WTC11 (cell line): Measurements from ENCODE around the gene EXOC6. TPM values are rescaled to one million over a fixed set of nuclear protein-coding genes. Genes with fewer than 3 reads are reported as not detected.

ENCODE experiments used
- ATAC-seq: fragments of 200-7000 bp; cut with Tn5 transposase; 2 replicates; pipeline ENCODE4 v1.10.0; 2021; ENCODE audit warnings: mild to moderate bottlenecking, moderate library complexity
- CTCF ChIA-PET: fragments of 300-600 bp; sonication (Branson Sonifier 250); formaldehyde crosslinking; loops from one replicate; lab custom pipeline; 2021; ENCODE audit warnings: antibody characterized with exemption; lab: Charles Lee
- POLR2A ChIA-PET: fragments of 350-600 bp; sonication (Branson Sonifier 250); formaldehyde crosslinking; loops from one replicate; lab custom pipeline; 2021; ENCODE audit warnings: antibody characterized with exemption; lab: Charles Lee
- DNase-seq: peaks from one replicate; pipeline ENCODE4 v3.0.0; 2021; ENCODE audit warnings: low spot score
- H3K27ac Mint-ChIP-seq: 2 replicates; pipeline ENCODE4 v1.8.0; 2021; ENCODE audit warnings: mixed read lengths
- H3K27me3 Mint-ChIP-seq: 2 replicates; pipeline ENCODE4 v1.8.0; 2021; ENCODE audit warnings: low read depth, mild to moderate bottlenecking, moderate library complexity, mixed read lengths
- H3K36me3 Mint-ChIP-seq: 2 replicates; pipeline ENCODE4 v1.8.0; 2021; ENCODE audit warnings: mixed read lengths
- H3K4me1 Mint-ChIP-seq: 2 replicates; pipeline ENCODE4 v1.8.0; 2022; ENCODE audit warnings: mixed read lengths
- H3K4me3 Mint-ChIP-seq: 2 replicates; pipeline ENCODE4 v1.8.0; 2021; ENCODE audit warnings: mild to moderate bottlenecking, moderate library complexity, mixed read lengths
- H3K9me3 Mint-ChIP-seq: 2 replicates; pipeline ENCODE4 v1.8.0; 2021; ENCODE audit warnings: mixed read lengths
- AFF4 ChIP-seq: sonication (generic); formaldehyde crosslinking; IDR thresholded peaks from 2 replicates; pipeline ENCODE4 v1.8.1; 2023; ENCODE audit warnings: mild to moderate bottlenecking, missing genetic modification reagents, borderline replicate concordance
- ARID4B ChIP-seq: sonication (generic); formaldehyde crosslinking; IDR thresholded peaks from 2 replicates; pipeline ENCODE4 v1.8.0; 2023; ENCODE audit warnings: missing genetic modification reagents, mild to moderate bottlenecking, borderline replicate concordance
- ATF1 ChIP-seq: sonication (generic); formaldehyde crosslinking; IDR thresholded peaks from 2 replicates; pipeline ENCODE4 v1.8.1; 2023; ENCODE audit warnings: mild to moderate bottlenecking, moderate library complexity, missing genetic modification reagents
- E2F5 ChIP-seq: sonication (generic); formaldehyde crosslinking; IDR thresholded peaks from 2 replicates; pipeline ENCODE4 v1.8.1; 2022; ENCODE audit warnings: mild to moderate bottlenecking, moderate library complexity, missing genetic modification reagents
- ESRRA ChIP-seq: sonication (generic); formaldehyde crosslinking; IDR thresholded peaks from 2 replicates; pipeline ENCODE4 v1.8.1; 2022; ENCODE audit warnings: mild to moderate bottlenecking, missing genetic modification reagents, borderline replicate concordance
- FOXK1 ChIP-seq: sonication (generic); formaldehyde crosslinking; IDR thresholded peaks from 2 replicates; pipeline ENCODE4 v1.8.0; 2022; ENCODE audit warnings: mild to moderate bottlenecking, moderate library complexity, missing genetic modification reagents
- GTF2I ChIP-seq: fragments of 250-450 bp; sonication (Bioruptor Pico); conservative IDR thresholded peaks from 2 replicates; pipeline ENCODE4 v1.4.0; 2021; ENCODE audit warnings: mild to moderate bottlenecking
- HMGXB4 ChIP-seq: sonication (generic); formaldehyde crosslinking; IDR thresholded peaks from 2 replicates; pipeline ENCODE4 v1.8.1; 2023; ENCODE audit warnings: mild to moderate bottlenecking, moderate library complexity, missing genetic modification reagents
- JUN ChIP-seq: sonication (generic); formaldehyde crosslinking; IDR thresholded peaks from 2 replicates; pipeline ENCODE4 v1.8.0; 2023; ENCODE audit warnings: mild to moderate bottlenecking, missing genetic modification reagents
- MYBL2 ChIP-seq: sonication (generic); formaldehyde crosslinking; IDR thresholded peaks from 2 replicates; pipeline ENCODE4 v1.8.1; 2023; ENCODE audit warnings: mild to moderate bottlenecking, moderate library complexity, missing genetic modification reagents
- NR3C1 ChIP-seq: sonication (generic); formaldehyde crosslinking; conservative IDR thresholded peaks from 2 replicates; pipeline ENCODE4 v1.8.1; 2023; ENCODE audit warnings: low read depth, mild to moderate bottlenecking, missing genetic modification reagents
- PREB ChIP-seq: sonication (generic); formaldehyde crosslinking; IDR thresholded peaks from 2 replicates; pipeline ENCODE4 v1.8.1; 2022; ENCODE audit warnings: mild to moderate bottlenecking, missing genetic modification reagents, moderate library complexity, borderline replicate concordance
- STAT6 ChIP-seq: sonication (generic); formaldehyde crosslinking; conservative IDR thresholded peaks from 2 replicates; pipeline ENCODE4 v1.8.1; 2023; ENCODE audit warnings: mild to moderate bottlenecking, low read depth, missing genetic modification reagents, moderate library complexity
- ZNF281 ChIP-seq: sonication (generic); formaldehyde crosslinking; IDR thresholded peaks from 2 replicates; pipeline ENCODE4 v1.8.0; 2023; ENCODE audit warnings: mild to moderate bottlenecking, missing genetic modification reagents
- total RNA-seq: library from RNA; stranded (reverse); gene quantifications from 3 replicates; pipeline ENCODE4 v1.2.3, GENCODE V29; 2021

Gene EXOC6
- total RNA-seq, 1 experiment from 2014 or later, result 5.0 TPM

- ChIA-PET CTCF (interaction anchor here (1.3 kb wide), 1 partner anchor 10 kb away, joined by 3 read pairs; no protein-coding TSS in a partner anchor), POLR2A (no interaction called here)
- H3K4me1 Mint-ChIP-seq, result peaks cover 16% of the 10 kb centered on the region
- no peaks in the 10 kb centered on the region for H3K36me3 Mint-ChIP-seq
- ATAC-seq (no peak), DNase-seq (no peak)
- H3K4me3 Mint-ChIP-seq, result no peak overlapping the region
- no peaks in the 10 kb centered on the region for H3K27me3 Mint-ChIP-seq
- H3K9me3 Mint-ChIP-seq, result peaks cover 3% of the 10 kb centered on the region
- H3K27ac Mint-ChIP-seq, result no peak overlapping the region
- TF ChIP-seq HMGXB4 (no peak), STAT6 (CRISPR knock-in tag) (no peak), NR3C1 (CRISPR knock-in tag) (no peak), AFF4 (CRISPR knock-in tag) (no peak), ATF1 (CRISPR knock-in tag) (no peak), ZNF281 (CRISPR knock-in tag) (no peak), MYBL2 (CRISPR knock-in tag) (no peak), FOXK1 (CRISPR knock-in tag) (no peak), PREB (CRISPR knock-in tag) (no peak), ARID4B (CRISPR knock-in tag) (no peak), E2F5 (no peak), ESRRA (no peak), JUN (CRISPR knock-in tag) (no peak), GTF2I (CRISPR knock-in tag) (no peak)
These were observed 15.2 kb upstream of the EXOC6 start for GRCh38 chr10:92832998-92833650.
